GM18519 (cell line): Measurements from ENCODE around the gene TMX4.
A peak's percentile ranks its signal among the peaks of the same experiment; 100 is the strongest.
"Not testable (repeated sequence)": the region's sequence is repeated elsewhere in the genome, so short reads cannot be mapped to it uniquely, and the experiment has no call there.

Experiments used
- ATAC-seq: cut with Tn5 transposase; IDR thresholded peaks from one replicate; pipeline ENCODE4 v1.9.1; 2021; ENCODE audit warnings: mild to moderate bottlenecking, moderate library complexity; ENCODE audit not compliant: unreplicated experiment, low FRiP score

TMX4 gene

GRCh38 chr20:8019246-8019997 is at the start of gene TMX4:
Gene TMX4 (minus strand): TSS chr20:8019761. CDS start chr20:8019613, 148 bp downstream.
- ATAC-seq, result peak; percentile 72

- no peak for ATAC-seq
Measured at GRCh38 chr20:8067082-8067481, 47.5 kb upstream of the TMX4 start.

GRCh38 chr20:8066662-8067061 is 47.1 kb upstream of the TMX4 start:
- no peak for ATAC-seq

GRCh38 chr20:8065691-8066090 is 46.1 kb upstream of the TMX4 start:
- ATAC-seq, result no peak

- ATAC-seq, result no peak
Measured at GRCh38 chr20:8062756-8063155, 43.2 kb upstream of the TMX4 start.

GRCh38 chr20:8061861-8062518 is 42.4 kb upstream of the TMX4 start:
- ATAC-seq, result no peak

GRCh38 chr20:8060977-8061376 is 41.4 kb upstream of the TMX4 start:
- no peak for ATAC-seq

- no peak for ATAC-seq
Measured at GRCh38 chr20:8057871-8058270, 38.3 kb upstream of the TMX4 start.

- no peak for ATAC-seq
Measured at GRCh38 chr20:8055096-8055495, 35.5 kb upstream of the TMX4 start.

- ATAC-seq, result no peak
Measured at GRCh38 chr20:8050157-8050837, 30.7 kb upstream of the TMX4 start.

GRCh38 chr20:8049310-8049709 is 29.7 kb upstream of the TMX4 start:
- no peak for ATAC-seq

GRCh38 chr20:8045946-8046345 is 26.4 kb upstream of the TMX4 start:
- ATAC-seq, result no peak

- ATAC-seq, result peak; percentile 84
Measured at GRCh38 chr20:8043687-8044282, 24.2 kb upstream of the TMX4 start.

GRCh38 chr20:8039042-8039441 is 19.5 kb upstream of the TMX4 start:
- no peak for ATAC-seq

GRCh38 chr20:8036771-8037170 is 17.2 kb upstream of the TMX4 start:
- ATAC-seq, result no peak

- no peak for ATAC-seq
Measured at GRCh38 chr20:8033151-8033841, 13.7 kb upstream of the TMX4 start.

GRCh38 chr20:8032499-8032898 is 12.9 kb upstream of the TMX4 start:
- no peak for ATAC-seq

- not testable (repeated sequence) for ATAC-seq
Measured at GRCh38 chr20:8031539-8031938, 12.0 kb upstream of the TMX4 start.

- no peak for ATAC-seq
Measured at GRCh38 chr20:8021541-8022269, 2.1 kb upstream of the TMX4 start.
